OCI-LY1 (cell line): ENCODE results near the gene AVPR2.
A peak's percentile ranks its signal among the peaks of the same experiment; 100 is the strongest.

ENCODE experiments used
- EZH2 ChIP-seq: fragments of 200-600 bp; sonication (generic), shearing (Covaris generic); IDR thresholded peaks from 2 replicates; pipeline ENCODE4 v1.8.0; 2017; ENCODE audit warnings: borderline replicate concordance, mixed run types, mild to moderate bottlenecking, antibody characterized with exemption, low read length, moderate library complexity, mixed read lengths
- TF ChIP-seq, protein P1 (sequence below): fragments of 200-600 bp; sonication (generic), shearing (Covaris generic); IDR thresholded peaks from 2 replicates; pipeline ENCODE4 v1.5.1; 2017; ENCODE audit warnings: mild to moderate bottlenecking, antibody characterized with exemption, low read length, moderate library complexity, mixed read lengths

DNA sequence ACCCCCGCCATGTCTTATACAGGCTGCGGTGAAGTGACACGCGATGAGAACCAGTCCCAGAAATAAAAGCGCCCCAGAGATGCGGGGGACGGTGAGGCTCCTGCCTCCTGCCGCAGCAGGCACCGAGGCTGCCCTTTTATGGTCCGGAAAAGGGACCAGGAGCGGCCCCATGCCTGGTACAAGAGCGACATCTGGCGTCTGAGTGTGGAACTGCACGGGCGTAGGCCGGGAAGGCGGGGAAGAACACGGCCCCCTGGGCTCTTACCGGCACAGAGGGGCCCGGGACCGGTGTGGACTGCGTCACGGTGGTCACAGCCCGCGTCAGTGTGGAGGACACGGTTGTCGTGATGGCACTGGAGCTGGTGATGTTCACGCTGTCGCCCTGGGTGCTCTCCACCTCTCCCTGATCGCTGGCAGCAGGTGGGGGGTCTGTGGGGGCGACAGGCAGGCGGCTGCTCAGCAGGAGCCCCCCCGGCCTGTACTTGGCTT, 48.9 kb downstream of the AVPR2 start:
- TF ChIP-seq, protein P1, sequence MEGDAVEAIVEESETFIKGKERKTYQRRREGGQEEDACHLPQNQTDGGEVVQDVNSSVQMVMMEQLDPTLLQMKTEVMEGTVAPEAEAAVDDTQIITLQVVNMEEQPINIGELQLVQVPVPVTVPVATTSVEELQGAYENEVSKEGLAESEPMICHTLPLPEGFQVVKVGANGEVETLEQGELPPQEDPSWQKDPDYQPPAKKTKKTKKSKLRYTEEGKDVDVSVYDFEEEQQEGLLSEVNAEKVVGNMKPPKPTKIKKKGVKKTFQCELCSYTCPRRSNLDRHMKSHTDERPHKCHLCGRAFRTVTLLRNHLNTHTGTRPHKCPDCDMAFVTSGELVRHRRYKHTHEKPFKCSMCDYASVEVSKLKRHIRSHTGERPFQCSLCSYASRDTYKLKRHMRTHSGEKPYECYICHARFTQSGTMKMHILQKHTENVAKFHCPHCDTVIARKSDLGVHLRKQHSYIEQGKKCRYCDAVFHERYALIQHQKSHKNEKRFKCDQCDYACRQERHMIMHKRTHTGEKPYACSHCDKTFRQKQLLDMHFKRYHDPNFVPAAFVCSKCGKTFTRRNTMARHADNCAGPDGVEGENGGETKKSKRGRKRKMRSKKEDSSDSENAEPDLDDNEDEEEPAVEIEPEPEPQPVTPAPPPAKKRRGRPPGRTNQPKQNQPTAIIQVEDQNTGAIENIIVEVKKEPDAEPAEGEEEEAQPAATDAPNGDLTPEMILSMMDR = peak; percentile 77
- no peak for TF ChIP-seq EZH2
